WTC11 (cell line): ENCODE measurements around the gene HDAC9. TPM values are rescaled to one million over a fixed set of nuclear protein-coding genes. Genes with fewer than 3 reads are reported as not detected.
A peak's percentile ranks its signal among the peaks of the same experiment; 100 is the strongest.

Experiments
- ATAC-seq: fragments of 200-7000 bp; cut with Tn5 transposase; 2 replicates; pipeline ENCODE4 v1.10.0; 2021; ENCODE audit warnings: mild to moderate bottlenecking, moderate library complexity
- CTCF ChIA-PET: fragments of 300-600 bp; sonication (Branson Sonifier 250); formaldehyde crosslinking; loops from one replicate; lab custom pipeline; 2021; ENCODE audit warnings: antibody characterized with exemption; lab: Charles Lee
- POLR2A ChIA-PET: fragments of 350-600 bp; sonication (Branson Sonifier 250); formaldehyde crosslinking; loops from one replicate; lab custom pipeline; 2021; ENCODE audit warnings: antibody characterized with exemption; lab: Charles Lee
- DNase-seq: peaks from one replicate; pipeline ENCODE4 v3.0.0; 2021; ENCODE audit warnings: low spot score
- H3K27ac Mint-ChIP-seq: 2 replicates; pipeline ENCODE4 v1.8.0; 2021; ENCODE audit warnings: mixed read lengths
- H3K27me3 Mint-ChIP-seq: 2 replicates; pipeline ENCODE4 v1.8.0; 2021; ENCODE audit warnings: low read depth, mild to moderate bottlenecking, moderate library complexity, mixed read lengths
- H3K36me3 Mint-ChIP-seq: 2 replicates; pipeline ENCODE4 v1.8.0; 2021; ENCODE audit warnings: mixed read lengths
- H3K4me1 Mint-ChIP-seq: 2 replicates; pipeline ENCODE4 v1.8.0; 2022; ENCODE audit warnings: mixed read lengths
- H3K4me3 Mint-ChIP-seq: 2 replicates; pipeline ENCODE4 v1.8.0; 2021; ENCODE audit warnings: mild to moderate bottlenecking, moderate library complexity, mixed read lengths
- H3K9me3 Mint-ChIP-seq: 2 replicates; pipeline ENCODE4 v1.8.0; 2021; ENCODE audit warnings: mixed read lengths
- ATF6 ChIP-seq: sonication (generic); formaldehyde crosslinking; IDR thresholded peaks from 2 replicates; pipeline ENCODE4 v1.8.1; 2023; ENCODE audit warnings: mild to moderate bottlenecking, missing genetic modification reagents
- CBFB ChIP-seq: sonication (generic); formaldehyde crosslinking; IDR thresholded peaks from 2 replicates; pipeline ENCODE4 v1.8.1; 2022; ENCODE audit warnings: mild to moderate bottlenecking, low read depth, missing genetic modification reagents
- EMX1 ChIP-seq: fragments of 250-450 bp; sonication (Bioruptor Pico); IDR thresholded peaks from 2 replicates; pipeline ENCODE4 v1.8.0; 2021; ENCODE audit warnings: mild to moderate bottlenecking
- ESRRA ChIP-seq: sonication (generic); formaldehyde crosslinking; IDR thresholded peaks from 2 replicates; pipeline ENCODE4 v1.8.1; 2022; ENCODE audit warnings: mild to moderate bottlenecking, missing genetic modification reagents, borderline replicate concordance
- GRHL2 ChIP-seq: fragments of 250-450 bp; sonication (Bioruptor Pico); IDR thresholded peaks from 2 replicates; pipeline ENCODE4 v1.8.0; 2022; ENCODE audit warnings: mild to moderate bottlenecking, moderate library complexity; ENCODE audit not compliant: insufficient replicate concordance, severe bottlenecking
- MAX ChIP-seq: sonication (generic); formaldehyde crosslinking; IDR thresholded peaks from 2 replicates; pipeline ENCODE4 v1.8.0; 2022; ENCODE audit warnings: mild to moderate bottlenecking, missing genetic modification reagents
- NFATC4 ChIP-seq: fragments of 250-450 bp; sonication (Bioruptor Pico); IDR thresholded peaks from 2 replicates; pipeline ENCODE4 v1.9.0; 2021; ENCODE audit warnings: mild to moderate bottlenecking
- NR1H2 ChIP-seq: sonication (generic); formaldehyde crosslinking; IDR thresholded peaks from 2 replicates; pipeline ENCODE4 v1.9.0; 2021; ENCODE audit warnings: mild to moderate bottlenecking, moderate library complexity, missing genetic modification reagents
- TEAD4 ChIP-seq: sonication (generic); formaldehyde crosslinking; IDR thresholded peaks from 2 replicates; pipeline ENCODE4 v1.8.0; 2022; ENCODE audit warnings: mild to moderate bottlenecking, missing genetic modification reagents
- TP53 ChIP-seq: sonication (generic); formaldehyde crosslinking; IDR thresholded peaks from 2 replicates; pipeline ENCODE4 v1.8.1; 2023; ENCODE audit warnings: mild to moderate bottlenecking, missing genetic modification reagents
- ZBTB43 ChIP-seq: sonication (generic); formaldehyde crosslinking; IDR thresholded peaks from 2 replicates; pipeline ENCODE4 v1.8.1; 2023; ENCODE audit warnings: mild to moderate bottlenecking, missing genetic modification reagents
- ZNF219 ChIP-seq: sonication (generic); formaldehyde crosslinking; IDR thresholded peaks from 2 replicates; pipeline ENCODE4 v1.8.0; 2023; ENCODE audit warnings: missing genetic modification reagents, mild to moderate bottlenecking, borderline replicate concordance
- ZNF263 ChIP-seq: sonication (generic); formaldehyde crosslinking; IDR thresholded peaks from 2 replicates; pipeline ENCODE4 v1.8.1; 2022; ENCODE audit warnings: low read depth, mild to moderate bottlenecking, moderate library complexity, missing genetic modification reagents
- ZNF317 ChIP-seq: sonication (generic); formaldehyde crosslinking; IDR thresholded peaks from 2 replicates; pipeline ENCODE4 v1.8.1; 2023; ENCODE audit warnings: low read depth, mild to moderate bottlenecking, moderate library complexity, missing genetic modification reagents, borderline replicate concordance
- ZNF416 ChIP-seq: fragments of 250-450 bp; sonication (Bioruptor Pico); IDR thresholded peaks from 2 replicates; pipeline ENCODE4 v1.9.0; 2021; ENCODE audit warnings: mild to moderate bottlenecking, inconsistent platforms
- ZNF423 ChIP-seq: fragments of 250-450 bp; sonication (Bioruptor Pico); IDR thresholded peaks from 2 replicates; pipeline ENCODE4 v2.1.2; 2022; ENCODE audit warnings: mild to moderate bottlenecking, moderate library complexity
- ZNF512 ChIP-seq: sonication (generic); formaldehyde crosslinking; IDR thresholded peaks from 2 replicates; pipeline ENCODE4 v1.8.1; 2022; ENCODE audit warnings: missing genetic modification reagents, borderline replicate concordance
- total RNA-seq: library from RNA; stranded (reverse); gene quantifications from 3 replicates; pipeline ENCODE4 v1.2.3, GENCODE V29; 2021
- TF ChIP-seq, protein P1 (sequence below): fragments of 200-600 bp; IDR thresholded peaks from 2 replicates; pipeline ENCODE4 v1.8.0; 2022; ENCODE audit warnings: antibody characterized with exemption
- TF ChIP-seq, protein P2 (sequence below): sonication (generic); formaldehyde crosslinking; IDR thresholded peaks from 2 replicates; pipeline ENCODE4 v1.8.1; 2023; ENCODE audit warnings: mild to moderate bottlenecking, missing genetic modification reagents, moderate library complexity

The HDAC9 gene
- total RNA-seq, 1 experiment from 2014 or later, result 18.8 TPM

DNA sequence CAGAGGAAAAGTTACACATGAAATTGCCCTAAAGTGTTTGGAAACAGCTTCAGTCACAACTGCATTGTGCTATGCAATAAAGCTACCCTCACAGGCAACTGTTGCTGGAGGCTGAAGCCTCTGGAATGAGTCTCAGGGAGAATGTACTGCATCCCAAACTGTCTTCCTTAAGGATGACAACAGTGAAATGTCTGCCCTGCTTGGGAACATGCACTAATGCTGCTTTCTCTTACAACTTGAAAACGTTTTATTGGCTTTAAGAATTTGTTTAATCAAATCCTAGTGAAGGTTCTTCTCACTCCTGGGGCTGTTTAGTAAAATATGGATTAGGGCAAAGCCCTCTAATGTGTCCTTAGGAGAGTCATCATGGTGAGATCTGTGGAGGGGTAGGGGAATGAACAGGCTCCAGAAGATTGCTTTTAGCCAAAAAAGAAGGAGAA, 406.5 kb downstream of the HDAC9 start:
- H3K9me3 Mint-ChIP-seq, result no peaks in the 10 kb centered on the region
- H3K36me3 Mint-ChIP-seq, result no peaks in the 10 kb centered on the region
- H3K4me3 Mint-ChIP-seq, result no peak overlapping the region
- ChIA-PET POLR2A (no interaction called here), CTCF (no interaction called here)
- ATAC-seq, result peak; percentile 43
- H3K4me1 Mint-ChIP-seq, result 0 out of 2 replicates have a peak, but pooled peaks cover 6% of the 10 kb centered on the region
- H3K27ac Mint-ChIP-seq, result no peak overlapping the region
- no peak for DNase-seq
- no peaks in the 10 kb centered on the region for H3K27me3 Mint-ChIP-seq
- TF ChIP-seq CBFB (CRISPR knock-in tag), result no peak
- no peak for TF ChIP-seq MAX (CRISPR knock-in tag)
- no peak for TF ChIP-seq ZNF423 (CRISPR knock-in tag)
- TF ChIP-seq ESRRA (CRISPR knock-in tag), result no peak
- no peak for TF ChIP-seq ZNF263 (CRISPR knock-in tag)

- H3K9me3 Mint-ChIP-seq, result no peaks in the 10 kb centered on the region
- TF ChIP-seq TP53 (CRISPR knock-in tag) (no peak), TEAD4 (CRISPR knock-in tag) (no peak), ZBTB43 (CRISPR knock-in tag) (no peak), MAX (CRISPR knock-in tag) (no peak), ZNF317 (no peak), NFATC4 (CRISPR knock-in tag) (no peak), ZNF512 (CRISPR knock-in tag) (no peak), ZNF219 (CRISPR knock-in tag) (no peak)
- no peak for ATAC-seq
- DNase-seq, result no peak
- H3K27ac Mint-ChIP-seq, result no peak overlapping the region
- POLR2A ChIA-PET, result no interaction called here
- no peak overlapping the region for H3K4me3 Mint-ChIP-seq
- H3K36me3 Mint-ChIP-seq, result no peaks in the 10 kb centered on the region
- CTCF ChIA-PET, result interaction anchor here (1.2 kb wide), 1 partner anchor 550 kb away, joined by 4 read pairs; no protein-coding TSS in a partner anchor
- H3K27me3 Mint-ChIP-seq, result no peaks in the 10 kb centered on the region
- H3K4me1 Mint-ChIP-seq, result 0 out of 2 replicates have a peak, but pooled peaks cover 6% of the 10 kb centered on the region
These were observed 407.3 kb downstream of the HDAC9 start for GRCh38 chr7:18902892-18903291.

- no peak overlapping the region for H3K4me3 Mint-ChIP-seq
- H3K9me3 Mint-ChIP-seq, result no peaks in the 10 kb centered on the region
- H3K27ac Mint-ChIP-seq, result no peak overlapping the region
- TF ChIP-seq, protein P1, sequence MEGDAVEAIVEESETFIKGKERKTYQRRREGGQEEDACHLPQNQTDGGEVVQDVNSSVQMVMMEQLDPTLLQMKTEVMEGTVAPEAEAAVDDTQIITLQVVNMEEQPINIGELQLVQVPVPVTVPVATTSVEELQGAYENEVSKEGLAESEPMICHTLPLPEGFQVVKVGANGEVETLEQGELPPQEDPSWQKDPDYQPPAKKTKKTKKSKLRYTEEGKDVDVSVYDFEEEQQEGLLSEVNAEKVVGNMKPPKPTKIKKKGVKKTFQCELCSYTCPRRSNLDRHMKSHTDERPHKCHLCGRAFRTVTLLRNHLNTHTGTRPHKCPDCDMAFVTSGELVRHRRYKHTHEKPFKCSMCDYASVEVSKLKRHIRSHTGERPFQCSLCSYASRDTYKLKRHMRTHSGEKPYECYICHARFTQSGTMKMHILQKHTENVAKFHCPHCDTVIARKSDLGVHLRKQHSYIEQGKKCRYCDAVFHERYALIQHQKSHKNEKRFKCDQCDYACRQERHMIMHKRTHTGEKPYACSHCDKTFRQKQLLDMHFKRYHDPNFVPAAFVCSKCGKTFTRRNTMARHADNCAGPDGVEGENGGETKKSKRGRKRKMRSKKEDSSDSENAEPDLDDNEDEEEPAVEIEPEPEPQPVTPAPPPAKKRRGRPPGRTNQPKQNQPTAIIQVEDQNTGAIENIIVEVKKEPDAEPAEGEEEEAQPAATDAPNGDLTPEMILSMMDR, result no peak
- TF ChIP-seq ZNF416 (CRISPR knock-in tag) (no peak), ATF6 (CRISPR knock-in tag) (no peak), GRHL2 (no peak), NR1H2 (CRISPR knock-in tag) (no peak), EMX1 (no peak)
- TF ChIP-seq, protein P2, sequence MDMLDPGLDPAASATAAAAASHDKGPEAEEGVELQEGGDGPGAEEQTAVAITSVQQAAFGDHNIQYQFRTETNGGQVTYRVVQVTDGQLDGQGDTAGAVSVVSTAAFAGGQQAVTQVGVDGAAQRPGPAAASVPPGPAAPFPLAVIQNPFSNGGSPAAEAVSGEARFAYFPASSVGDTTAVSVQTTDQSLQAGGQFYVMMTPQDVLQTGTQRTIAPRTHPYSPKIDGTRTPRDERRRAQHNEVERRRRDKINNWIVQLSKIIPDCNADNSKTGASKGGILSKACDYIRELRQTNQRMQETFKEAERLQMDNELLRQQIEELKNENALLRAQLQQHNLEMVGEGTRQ, result no peak
- ATAC-seq, result no peak
- POLR2A ChIA-PET, result interaction anchor here (0.6 kb wide), 1 partner anchor 16 kb away, joined by 7 read pairs; no protein-coding TSS in a partner anchor
- no peaks in the 10 kb centered on the region for H3K27me3 Mint-ChIP-seq
- no peaks in the 10 kb centered on the region for H3K36me3 Mint-ChIP-seq
- H3K4me1 Mint-ChIP-seq, result 0 out of 2 replicates have a peak, but pooled peaks cover 6% of the 10 kb centered on the region
- CTCF ChIA-PET, result interaction anchor here (1.2 kb wide), 1 partner anchor 551 kb away, joined by 4 read pairs; no protein-coding TSS in a partner anchor
- no peak for DNase-seq
These were observed 408.1 kb downstream of the HDAC9 start for GRCh38 chr7:18903695-18904094.
